Measurements from ENCODE around the gene FGF6. TPM values are rescaled to one million over a fixed set of nuclear protein-coding genes. Genes with fewer than 3 reads are reported as not detected.

The FGF6 gene
- total RNA-seq, 1 experiment from 2014 or later, result not detected

Other genes starting within 250 kb of the FGF6 start
- gene CCND2, start 172.1 kb downstream of the FGF6 start, total RNA-seq (2014; rRNA removed; shearing (Covaris generic)), result 3.2 TPM in 2 replicates
- gene TIGAR, start 124.6 kb downstream of the FGF6 start, total RNA-seq (2014; rRNA removed; shearing (Covaris generic)), result 11.0 and 13.8 TPM in 2 replicates
- not detected in 2 replicates for gene FGF23, start 66.1 kb downstream of the FGF6 start, total RNA-seq (2014; rRNA removed; shearing (Covaris generic))
- gene RAD51AP1, start 93.1 kb upstream of the FGF6 start, total RNA-seq (2014; rRNA removed; shearing (Covaris generic)), result 28.7 and 38.0 TPM in 2 replicates
- 60.5 and 64.6 TPM in 2 replicates for gene DYRK4, start 116.4 kb upstream of the FGF6 start, total RNA-seq (2014; rRNA removed; shearing (Covaris generic))
- 0.40 and 0.56 TPM in 2 replicates for gene AKAP3, start 203.2 kb upstream of the FGF6 start, total RNA-seq (2014; rRNA removed; shearing (Covaris generic))
- gene NDUFA9, start 203.3 kb upstream of the FGF6 start, total RNA-seq (2014; rRNA removed; shearing (Covaris generic)), result 104 and 121 TPM in 2 replicates